SK-N-MC (cell line): ENCODE measurements around the gene KIF16B.

Experiments used
- EZH2 ChIP-seq: fragments of 200-600 bp; sonication (generic); IDR thresholded peaks from one replicate; pipeline ENCODE4 v1.6.1; 2017; ENCODE audit warnings: antibody characterized with exemption
- POLR2AphosphoS5 ChIP-seq: IDR thresholded peaks from 2 replicates; pipeline ENCODE4 v1.6.1; 2012; ENCODE audit warnings: mild to moderate bottlenecking, low read depth, low read length, borderline replicate concordance

DNA sequence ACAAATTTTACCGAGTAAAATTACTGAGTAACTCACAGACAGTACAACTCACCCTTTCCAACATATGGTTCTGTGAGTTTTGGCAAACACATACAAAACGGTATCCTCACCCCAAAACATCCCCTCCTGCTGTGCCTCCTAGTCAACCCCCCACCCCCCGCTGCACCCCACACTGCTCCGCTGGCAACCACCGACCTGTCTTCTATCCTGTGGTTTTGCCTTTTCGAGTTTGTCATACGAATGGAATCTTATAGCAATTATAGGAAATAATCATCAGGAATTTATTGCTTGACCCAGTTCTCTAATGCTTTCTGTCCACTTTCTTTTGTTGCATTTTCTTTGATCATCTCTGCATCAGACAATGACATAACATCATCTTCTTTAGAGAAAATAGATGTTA lies 312.3 kb downstream of the KIF16B start:
- TF ChIP-seq POLR2AphosphoS5 = no peak
- TF ChIP-seq EZH2 = no peak
